GM19025 (cell line): Measurements from ENCODE around the gene MYO7A.

ENCODE experiments used
- ATAC-seq: cut with Tn5 transposase; IDR thresholded peaks from one replicate; pipeline ENCODE4 v1.9.1; 2021; ENCODE audit warnings: mild to moderate bottlenecking, low read depth, moderate library complexity; ENCODE audit not compliant: unreplicated experiment

Gene MYO7A

DNA sequence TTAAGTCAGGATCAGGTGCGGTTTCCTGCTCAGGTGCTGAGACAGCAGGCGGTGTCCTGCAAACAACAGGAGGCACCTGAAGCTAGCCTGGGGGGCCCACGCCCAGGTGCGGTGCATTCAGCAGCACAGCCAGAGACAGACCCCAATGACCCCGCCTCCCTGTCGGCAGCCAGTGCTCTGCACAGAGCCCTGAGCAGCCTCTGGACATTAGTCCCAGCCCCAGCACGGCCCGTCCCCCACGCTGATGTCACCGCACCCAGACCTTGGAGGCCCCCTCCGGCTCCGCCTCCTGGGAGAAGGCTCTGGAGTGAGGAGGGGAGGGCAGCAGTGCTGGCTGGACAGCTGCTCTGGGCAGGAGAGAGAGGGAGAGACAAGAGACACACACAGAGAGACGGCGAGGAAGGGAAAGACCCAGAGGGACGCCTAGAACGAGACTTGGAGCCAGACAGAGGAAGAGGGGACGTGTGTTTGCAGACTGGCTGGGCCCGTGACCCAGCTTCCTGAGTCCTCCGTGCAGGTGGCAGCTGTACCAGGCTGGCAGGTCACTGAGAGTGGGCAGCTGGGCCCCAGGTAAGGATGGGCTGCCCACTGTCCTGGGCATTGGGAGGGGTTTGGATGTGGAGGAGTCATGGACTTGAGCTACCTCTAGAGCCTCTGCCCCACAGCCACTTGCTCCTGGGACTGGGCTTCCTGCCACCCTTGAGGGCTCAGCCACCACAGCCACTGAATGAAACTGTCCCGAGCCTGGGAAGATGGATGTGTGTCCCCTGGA, at the start of gene MYO7A:
TSS of gene MYO7A (plus strand) at position 327 of the 772 bp plus-strand sequence. CDS start 2,389 bp downstream, outside the sequence.
- no peak for ATAC-seq

DNA sequence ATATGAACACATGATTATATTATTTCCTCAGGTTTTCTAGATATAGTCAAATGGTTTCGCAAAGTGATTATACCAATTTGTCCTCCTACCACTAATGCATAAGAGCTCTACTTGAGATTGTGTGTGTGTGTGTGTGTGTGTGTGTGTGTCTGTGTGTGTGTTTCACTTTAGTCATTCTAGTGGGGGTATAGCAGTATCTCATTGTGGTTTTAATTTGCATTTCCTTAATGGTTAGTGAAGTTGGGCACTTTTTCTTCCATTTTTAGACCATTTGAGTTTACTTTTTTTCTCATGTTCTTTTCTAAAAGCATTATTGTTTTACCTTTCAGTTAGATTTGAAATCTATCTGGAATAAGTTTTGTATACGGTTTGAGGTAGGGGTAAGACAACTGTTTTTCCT, 48.4 kb upstream of the MYO7A start:
- ATAC-seq, result no peak

DNA sequence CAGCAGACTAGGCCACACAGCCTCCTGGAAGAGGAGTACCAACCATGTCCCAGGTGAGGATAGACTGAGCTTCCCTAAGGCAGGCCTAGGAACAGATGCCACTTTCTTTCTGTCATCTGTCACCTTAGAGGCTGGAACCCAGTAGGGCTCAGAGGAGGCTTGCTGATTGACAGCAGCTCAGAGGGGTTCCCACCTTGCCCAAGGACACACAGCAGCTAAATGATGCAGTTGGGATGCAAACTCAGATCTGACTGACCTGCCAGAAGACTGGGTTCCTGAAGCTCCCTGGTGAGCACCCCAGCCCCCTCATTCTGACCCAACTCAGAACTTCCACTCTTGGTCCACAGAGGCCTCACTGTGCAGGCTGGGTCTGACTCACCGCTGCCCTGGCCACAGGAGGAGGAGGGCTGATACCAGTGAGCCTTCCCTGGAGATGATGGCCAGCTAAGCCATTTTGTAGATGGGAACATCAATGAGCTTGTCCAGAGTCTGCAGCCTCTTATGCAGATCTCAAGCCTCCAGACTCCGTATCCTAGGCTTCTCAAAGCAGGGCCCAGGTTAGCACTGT, 47.3 kb upstream of the MYO7A start:
- no peak for ATAC-seq

DNA sequence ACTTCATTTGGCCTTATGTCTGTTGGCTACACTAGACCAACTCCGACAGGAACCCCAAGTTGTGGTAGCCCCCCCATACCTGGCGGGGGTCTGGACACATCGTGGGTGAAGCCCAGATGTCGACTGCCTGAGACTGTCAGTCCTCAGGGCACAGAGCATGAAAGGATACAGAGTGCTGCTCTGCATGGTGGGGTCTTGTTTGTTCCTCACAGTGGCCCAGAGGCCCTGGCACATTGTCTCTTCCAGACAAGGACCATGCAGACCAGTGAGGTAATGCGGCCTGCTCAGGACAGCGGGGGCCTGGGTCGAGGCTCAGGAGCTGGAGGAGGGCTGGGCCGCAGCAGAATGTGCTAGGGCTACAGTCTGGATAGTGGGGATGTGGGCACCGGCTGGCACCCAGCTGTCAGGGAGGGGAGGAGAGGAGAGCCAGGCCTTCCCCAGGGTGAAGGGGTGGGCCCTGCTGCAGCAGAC, 46.6 kb upstream of the MYO7A start:
- no peak for ATAC-seq

DNA sequence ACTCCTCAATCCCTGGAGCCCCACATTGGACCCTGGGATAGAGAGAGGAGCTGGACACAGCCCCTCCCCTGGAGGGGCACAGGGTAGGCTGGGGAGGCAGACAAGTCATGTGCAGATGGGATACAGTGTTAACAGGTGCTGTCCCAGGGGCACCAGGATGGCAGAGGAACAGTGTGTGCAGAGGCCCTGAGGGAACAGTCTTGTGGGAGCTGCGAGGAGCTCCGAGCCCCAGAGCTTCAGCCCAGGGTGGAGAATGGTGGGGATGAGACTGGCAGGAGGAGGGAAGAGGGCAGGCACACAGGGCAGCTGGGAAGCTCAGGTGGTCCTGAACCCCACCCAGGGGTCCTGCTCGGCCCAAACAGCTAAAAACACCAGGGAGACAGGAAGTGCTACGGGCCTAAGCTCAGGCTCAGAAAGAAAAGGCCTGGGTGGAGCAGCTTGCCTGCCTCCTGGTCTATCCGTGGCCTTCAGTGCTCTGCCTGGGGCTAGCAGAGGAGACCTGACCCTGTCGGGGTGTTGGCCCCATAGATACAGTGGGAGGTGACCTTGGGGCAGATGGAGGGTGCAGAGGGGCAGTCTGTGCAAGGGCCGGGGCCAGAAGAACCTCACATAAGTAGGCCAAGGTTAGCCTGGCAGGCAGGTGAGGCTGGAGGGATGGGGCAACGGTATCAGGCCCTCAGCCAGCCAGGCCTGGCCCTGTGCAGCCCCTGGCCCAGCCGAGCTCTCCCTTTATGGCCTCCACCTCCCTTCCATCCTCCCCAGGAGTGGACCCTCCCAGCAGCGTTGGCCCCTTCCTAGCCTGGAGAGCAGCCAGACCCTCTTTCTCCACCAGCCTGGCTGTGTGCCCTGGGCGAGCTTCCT, 45.8 kb upstream of the MYO7A start:
- no peak for ATAC-seq

DNA sequence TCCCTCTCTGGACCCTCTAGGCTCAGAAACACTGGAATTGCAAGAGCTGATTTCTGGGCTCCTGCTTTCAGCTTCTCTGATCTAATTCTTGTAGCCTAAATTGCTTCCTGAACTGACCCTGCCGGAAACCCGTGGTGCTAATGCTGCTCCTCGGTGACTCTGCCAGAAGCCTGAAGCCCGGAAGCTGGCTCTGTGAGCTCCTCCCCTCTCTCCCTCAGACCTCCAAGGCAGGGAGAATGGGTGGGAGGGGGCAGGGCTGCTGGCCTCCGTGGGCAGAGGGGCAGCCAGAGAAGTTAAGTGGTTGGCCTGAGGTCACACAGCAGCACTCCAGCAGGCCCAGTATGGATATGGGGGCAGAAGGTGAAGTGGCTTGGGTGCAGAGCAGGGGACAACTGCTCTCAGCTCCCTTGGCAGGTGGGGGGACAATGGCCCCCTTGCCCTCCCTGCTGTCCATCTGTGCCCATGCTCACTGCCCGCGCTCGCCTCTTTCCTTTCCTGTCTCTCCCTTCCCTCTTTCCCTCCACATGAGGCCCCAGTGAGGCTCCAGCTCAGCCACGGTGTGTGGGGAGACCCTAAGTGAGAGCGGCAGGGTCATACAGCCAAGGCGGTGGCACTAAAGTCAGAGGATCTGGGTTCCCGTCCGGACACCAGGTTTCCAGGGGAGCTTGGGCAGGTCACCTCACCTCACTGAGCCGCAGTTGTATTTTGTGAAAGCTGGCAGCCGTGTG, 45.0 kb upstream of the MYO7A start:
- no peak for ATAC-seq

DNA sequence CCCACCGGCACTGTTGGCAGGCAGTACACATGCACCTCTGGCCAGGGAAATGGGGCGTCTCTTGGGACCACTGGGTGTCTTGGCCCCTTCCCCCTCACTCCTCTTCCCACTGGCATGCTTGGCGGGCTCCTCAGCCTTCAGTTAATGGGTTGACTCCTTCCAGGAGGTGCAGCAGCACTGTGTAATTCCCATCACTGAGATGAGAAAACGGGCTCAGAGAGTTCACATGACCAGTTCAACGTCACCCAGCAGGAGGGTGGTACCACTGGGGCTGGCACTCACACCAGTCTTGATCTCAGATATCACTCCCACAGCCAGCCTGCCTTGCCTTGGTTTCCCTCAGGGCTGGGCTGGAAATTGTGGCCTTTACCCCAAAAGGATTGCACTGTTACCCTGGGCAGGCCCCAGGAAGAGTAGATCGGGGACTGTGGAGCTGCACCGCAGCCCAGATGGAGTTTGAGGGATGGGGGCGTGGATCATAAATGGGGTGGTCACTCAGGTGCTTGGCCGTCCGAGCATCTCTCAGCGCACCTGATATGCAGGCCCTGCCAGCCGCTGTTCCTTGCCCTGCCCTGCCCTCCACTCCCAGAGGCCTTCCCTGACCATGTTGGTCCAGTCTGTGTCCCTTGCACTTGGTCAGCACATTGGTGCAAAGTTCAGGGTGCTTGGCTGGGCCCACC, 44.3 kb upstream of the MYO7A start:
- no peak for ATAC-seq

DNA sequence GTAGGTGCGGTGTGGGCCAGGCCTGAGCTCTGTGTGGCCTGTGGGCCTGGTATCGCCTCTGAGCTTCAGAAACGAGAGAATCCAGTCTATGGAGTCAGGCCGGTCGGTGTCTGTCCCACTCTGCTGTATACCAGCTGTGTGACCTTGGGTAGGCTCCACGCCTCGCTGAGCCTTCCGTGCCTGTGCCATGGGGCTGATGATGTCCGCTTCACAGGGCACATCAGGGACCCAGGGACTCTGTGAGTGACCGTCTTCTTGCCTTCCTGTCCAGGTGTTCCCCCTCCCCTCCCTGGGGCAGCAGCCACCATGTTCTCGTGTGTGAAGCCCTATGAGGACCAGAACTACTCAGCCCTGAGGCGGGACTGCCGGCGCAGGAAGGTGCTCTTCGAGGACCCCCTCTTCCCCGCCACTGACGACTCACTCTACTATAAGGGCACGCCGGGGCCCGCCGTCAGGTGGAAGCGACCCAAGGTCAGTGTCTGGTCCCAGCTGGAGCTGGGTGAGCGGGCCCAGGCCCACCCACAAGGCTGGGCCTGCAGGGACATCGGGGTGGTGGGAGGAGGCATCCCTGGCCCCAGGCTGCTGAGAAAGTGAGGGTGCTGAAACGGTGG, 43.4 kb upstream of the MYO7A start:
- no peak for ATAC-seq

DNA sequence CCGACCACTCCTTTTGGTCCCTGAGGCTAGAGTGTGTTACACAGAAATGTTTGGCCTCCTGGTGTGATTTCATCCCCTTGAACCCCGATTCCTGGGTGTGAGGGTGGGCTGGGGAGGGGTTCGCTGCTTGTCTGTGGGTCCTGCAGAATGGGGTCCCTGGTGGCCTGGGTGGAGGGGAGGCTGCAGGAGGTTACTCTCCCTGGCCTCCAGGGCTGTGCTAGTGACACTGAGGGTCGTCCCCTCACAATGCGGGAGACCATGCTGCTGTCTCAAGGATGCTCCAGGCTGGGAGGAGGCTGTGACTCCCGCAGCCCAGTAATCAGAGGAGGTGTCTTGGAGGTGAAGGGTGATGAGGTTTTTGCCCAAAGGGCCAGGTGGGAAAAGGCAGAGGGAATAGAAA, 42.4 kb upstream of the MYO7A start:
- no peak for ATAC-seq

DNA sequence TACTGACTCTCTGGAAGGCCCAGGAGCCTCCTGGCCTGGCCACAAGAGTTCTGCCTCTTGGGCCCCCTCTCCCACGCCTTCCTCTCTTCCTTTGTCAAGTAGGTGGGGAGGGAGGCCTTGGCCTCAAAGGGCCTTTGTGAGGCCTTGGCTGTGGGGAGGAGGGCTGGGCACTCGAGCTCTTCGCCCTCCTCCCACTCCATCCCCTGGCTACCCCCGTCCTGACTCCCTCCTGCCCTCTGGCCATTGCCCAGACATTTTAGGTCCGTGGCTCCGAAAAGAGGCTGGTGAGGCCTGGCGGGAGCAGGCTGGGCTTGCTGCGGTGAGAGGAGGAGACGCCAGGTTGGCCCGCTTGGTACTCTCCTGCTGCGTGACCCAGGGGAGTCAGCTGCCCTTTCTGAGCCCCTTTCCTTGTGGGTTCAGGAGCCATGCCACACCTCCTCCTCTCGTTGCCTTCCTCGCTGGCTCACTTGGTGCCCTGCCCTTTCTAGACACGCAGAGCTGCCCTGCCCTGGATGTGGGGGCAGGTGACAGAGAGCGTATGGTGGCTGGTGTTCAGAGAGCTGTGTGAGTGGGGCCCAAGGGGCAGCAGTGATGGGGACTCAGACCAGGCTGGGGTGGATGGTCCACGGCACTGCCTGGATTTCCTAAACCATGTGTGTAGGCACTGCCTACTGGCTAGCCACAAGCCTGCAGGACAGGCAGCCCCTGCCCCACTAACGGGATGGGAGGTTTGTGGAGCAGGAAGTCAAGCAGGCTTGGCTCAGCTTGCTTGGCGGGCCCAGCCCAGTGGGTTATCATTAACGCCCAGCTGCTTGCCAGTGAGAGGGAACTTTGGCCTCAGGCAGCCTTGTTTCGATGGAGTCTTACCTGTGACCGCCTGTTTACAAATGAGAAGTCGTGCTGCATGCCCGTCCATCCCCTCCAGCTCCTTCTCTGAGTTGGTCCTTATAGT, 41.2 kb upstream of the MYO7A start:
- no peak for ATAC-seq

DNA sequence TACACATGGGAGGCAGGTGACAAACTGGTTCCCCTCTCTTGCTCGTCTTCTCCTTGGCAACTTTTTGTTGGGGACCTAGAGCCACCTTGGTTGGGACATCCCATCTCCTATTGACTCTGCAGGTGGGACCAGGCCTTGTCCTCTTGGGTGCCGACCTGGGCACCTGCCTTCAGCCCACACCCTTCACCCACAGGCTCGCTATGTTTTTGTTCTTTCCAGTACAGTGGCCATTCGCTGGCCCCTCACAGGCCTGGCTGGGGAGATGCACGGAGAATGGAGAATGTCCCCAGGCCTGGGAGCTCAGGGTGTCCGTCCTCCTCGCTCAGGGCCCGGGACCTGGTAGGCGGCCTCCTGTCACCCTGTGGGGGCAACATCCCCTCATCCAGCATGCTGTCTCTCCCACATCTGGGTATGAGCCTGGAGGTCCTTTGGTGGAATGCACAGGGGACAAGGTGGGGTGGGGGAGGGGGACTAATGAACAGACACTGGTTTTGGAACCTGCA, 40.3 kb upstream of the MYO7A start:
- no peak for ATAC-seq

DNA sequence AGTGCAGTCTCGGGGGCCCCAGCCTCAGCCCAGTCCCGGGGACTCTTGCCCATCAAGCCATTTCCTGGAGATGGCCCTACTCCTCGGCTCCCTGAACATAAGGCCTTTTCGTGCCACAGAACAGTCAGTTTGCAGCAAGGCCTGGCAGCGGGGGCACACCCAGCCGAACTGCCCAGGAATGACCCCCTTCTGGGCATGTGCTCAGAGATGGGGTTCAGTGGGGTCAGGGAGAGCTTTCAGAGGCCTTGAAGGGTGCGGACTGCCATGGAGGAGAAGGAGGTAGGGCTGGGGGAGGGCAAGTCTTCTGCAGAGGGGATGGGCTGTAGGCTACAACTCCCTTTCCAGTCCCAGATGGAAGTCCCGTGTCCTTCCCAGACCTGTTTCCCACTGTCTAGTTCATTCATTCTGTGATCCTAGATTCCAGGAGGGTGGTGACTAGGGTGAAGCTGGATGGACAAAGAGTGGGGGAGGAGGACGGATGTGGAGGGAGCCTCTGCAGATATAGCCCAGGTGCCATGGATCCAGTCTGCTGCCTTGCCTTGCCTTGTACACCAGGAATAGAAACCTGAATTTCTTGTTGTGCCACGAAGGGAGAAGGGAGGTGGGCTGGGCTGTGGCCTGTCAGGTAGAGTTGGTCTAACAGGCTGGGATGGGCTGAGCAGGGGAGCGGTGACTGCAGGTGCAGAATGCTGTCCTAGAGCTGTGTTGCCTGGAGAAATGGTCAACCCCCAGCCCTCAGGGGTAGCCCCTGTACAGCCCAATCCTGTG, 39.6 kb upstream of the MYO7A start:
- no peak for ATAC-seq

DNA sequence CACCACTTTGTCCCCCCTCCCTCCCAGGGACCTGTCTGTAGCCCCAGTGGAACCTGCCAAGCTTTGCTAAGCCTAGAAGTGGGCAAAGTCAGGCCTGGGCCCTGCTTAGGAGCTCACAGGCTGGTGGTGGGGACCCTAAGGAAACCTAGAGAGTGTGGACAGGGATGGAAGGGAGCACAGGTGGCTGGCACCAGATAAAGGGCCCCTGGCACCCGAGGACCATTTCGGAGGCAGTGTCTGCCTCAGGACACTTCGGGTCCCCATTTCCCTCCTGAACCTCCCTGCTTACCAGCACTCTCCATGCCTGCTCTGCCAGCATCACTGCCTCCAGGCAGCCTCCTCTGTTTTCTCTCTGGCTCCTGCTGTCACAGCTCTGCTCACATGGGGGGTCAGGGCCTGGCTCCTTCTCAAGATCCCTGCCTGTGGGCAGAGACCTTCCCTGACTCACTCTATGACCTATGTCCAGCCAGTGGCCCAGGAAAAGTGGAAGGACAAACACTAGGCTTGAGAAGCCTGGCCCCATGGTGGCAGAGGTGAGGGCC, 39.0 kb upstream of the MYO7A start:
- ATAC-seq, result no peak

DNA sequence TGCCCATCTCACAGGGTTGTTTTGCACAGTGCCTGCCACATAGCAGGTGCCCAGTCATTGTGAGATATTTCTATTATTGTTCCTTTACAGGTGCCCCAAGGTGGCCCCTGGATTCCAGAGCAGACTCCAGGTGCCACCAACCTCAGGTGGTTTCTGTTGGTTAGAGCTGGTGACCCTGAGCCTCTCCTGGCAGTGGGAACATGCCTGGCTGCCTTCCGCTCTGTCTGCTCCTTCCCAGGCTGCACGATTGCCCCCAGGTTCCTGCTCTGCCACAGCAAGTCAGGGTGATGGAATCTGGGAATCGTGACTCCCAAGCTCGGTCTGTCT, 38.0 kb upstream of the MYO7A start:
- no peak for ATAC-seq

DNA sequence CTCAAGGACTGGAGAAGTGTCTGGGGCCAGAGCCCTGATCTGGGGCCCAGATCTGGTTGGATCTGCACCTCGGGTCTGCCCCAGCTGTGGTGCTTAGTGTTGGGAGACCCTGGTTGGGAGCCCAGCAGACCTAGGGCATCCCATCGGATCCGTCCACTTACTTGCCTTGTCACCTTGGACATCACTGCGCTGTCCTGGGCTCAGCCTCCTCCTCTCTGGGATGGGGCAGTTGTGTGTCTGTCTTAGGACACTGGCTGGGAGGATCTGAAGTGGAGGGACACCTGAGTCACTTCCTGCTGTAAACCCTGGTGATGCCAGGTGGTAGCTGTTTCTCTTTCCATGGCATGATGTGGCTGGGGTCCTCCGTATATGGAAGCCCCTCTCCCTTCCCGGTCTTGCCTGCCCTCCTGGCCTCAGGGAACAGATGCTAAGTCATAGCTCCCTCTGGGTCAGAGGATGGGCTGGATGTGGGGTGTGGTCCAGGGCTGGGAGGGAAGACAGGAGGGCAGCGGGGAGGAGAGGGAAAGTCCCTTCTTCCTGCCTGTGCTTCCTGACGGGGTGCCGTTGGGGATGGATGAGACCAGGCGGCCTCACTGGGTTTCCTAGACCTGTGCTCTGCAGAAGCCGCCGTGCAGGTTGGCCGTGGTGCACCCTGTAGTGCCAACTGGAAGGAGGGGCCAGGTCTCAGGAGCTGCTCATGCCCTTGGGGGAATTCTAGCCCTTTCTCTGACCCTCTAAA, 37.5 kb upstream of the MYO7A start:
- no peak for ATAC-seq

DNA sequence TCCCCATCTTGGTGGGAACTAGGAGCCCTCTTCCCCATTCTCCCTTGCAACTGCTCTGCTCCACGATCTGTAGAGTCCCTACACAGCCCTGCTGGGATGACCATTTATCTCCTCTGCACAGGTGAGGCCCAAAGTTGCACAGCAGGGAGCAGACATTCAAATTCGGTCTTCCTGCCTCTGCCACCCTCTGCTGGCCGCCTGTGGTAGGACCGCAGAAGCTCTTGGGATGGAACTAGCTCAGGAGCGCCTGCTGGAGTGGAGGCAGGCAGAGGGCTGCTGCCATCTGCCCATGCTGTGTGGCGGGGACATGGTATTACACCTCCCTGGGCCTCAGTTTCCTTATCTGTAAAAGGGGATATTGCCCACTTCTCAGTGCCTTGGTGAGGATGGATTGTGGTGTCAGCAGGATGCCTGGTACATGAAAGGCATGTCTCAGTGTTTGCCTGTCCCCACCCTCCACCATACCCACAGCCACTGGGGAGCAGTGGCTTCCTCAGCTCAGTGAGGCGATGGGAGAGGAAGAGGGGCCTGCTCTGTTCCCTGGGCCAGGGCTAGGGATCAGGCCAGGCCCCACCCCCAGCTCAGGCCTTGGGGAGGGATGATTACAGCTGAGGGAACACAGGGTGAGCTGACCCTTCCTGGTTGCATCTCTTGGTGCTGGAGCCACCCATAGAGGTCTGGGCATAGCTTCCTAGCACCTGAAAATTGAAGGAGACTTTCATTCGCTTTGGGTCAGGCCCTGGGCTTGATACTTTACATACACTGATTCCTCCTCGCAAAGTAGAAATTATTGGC, 36.7 kb upstream of the MYO7A start:
- peak; percentile 77 for ATAC-seq
